KMS-11 (cell line): ENCODE results near the gene CORO2B.
"Not testable (repeated sequence)": the region's sequence is repeated elsewhere in the genome, so short reads cannot be mapped to it uniquely, and the experiment has no call there.

Experiments
- H2AFZ ChIP-seq: fragments of 200-600 bp; sonication (generic); 2 replicates; pipeline ENCODE4 v1.6.1; 2016; ENCODE audit warnings: antibody characterized with exemption, mixed run types, low read depth
- H3K27ac ChIP-seq: fragments of 200-600 bp; sonication (generic); 2 replicates; pipeline ENCODE4 v1.6.1; 2016; ENCODE audit warnings: mild to moderate bottlenecking, mixed run types
- H3K27me3 ChIP-seq: fragments of 200-600 bp; sonication (generic); 2 replicates; pipeline ENCODE4 v1.6.1; 2017; ENCODE audit warnings: mild to moderate bottlenecking, low read depth, mixed run types, moderate library complexity; ENCODE audit not compliant: insufficient read depth
- H3K36me3 ChIP-seq: fragments of 200-600 bp; sonication (generic); 2 replicates; pipeline ENCODE4 v1.6.1; 2017; ENCODE audit warnings: mild to moderate bottlenecking, mixed run types; ENCODE audit not compliant: insufficient read depth
- H3K4me1 ChIP-seq: fragments of 200-600 bp; sonication (generic); 2 replicates; pipeline ENCODE4 v1.6.1; 2016; ENCODE audit warnings: mild to moderate bottlenecking, low read depth, mixed run types; ENCODE audit not compliant: poor library complexity, severe bottlenecking
- H3K4me2 ChIP-seq: fragments of 200-600 bp; sonication (generic); 2 replicates; pipeline ENCODE4 v1.7.0; 2016; ENCODE audit warnings: mild to moderate bottlenecking, mixed run types
- H3K4me3 ChIP-seq: fragments of 200-600 bp; sonication (generic); IDR thresholded peaks from 2 replicates; pipeline ENCODE4 v1.6.1; 2017; ENCODE audit warnings: low read depth, low read length, mixed read lengths; ENCODE audit not compliant: insufficient read depth
- H3K79me2 ChIP-seq: fragments of 200-600 bp; sonication (generic); 2 replicates; pipeline ENCODE4 v1.6.1; 2016; ENCODE audit warnings: low read depth, mixed run types; ENCODE audit not compliant: insufficient read depth
- H3K9ac ChIP-seq: fragments of 200-600 bp; sonication (generic); 2 replicates; pipeline ENCODE4 v1.6.1; 2016; ENCODE audit warnings: mild to moderate bottlenecking, mixed run types
- H4K20me1 ChIP-seq: fragments of 200-600 bp; sonication (generic); 2 replicates; pipeline ENCODE4 v1.6.1; 2016; ENCODE audit warnings: mild to moderate bottlenecking, mixed run types; ENCODE audit not compliant: insufficient read depth
- CTCF ChIP-seq: fragments of 200-600 bp; sonication (generic); conservative IDR thresholded peaks from 2 replicates; pipeline ENCODE4 v1.6.1; 2017; ENCODE audit warnings: low read depth, mild to moderate bottlenecking, antibody characterized with exemption, low read length, moderate library complexity, mixed read lengths

Gene CORO2B

GRCh38 chr15:68603951-68604350 lies 25.2 kb downstream of the CORO2B start:
- Histone ChIP-seq H3K4me1 (no peaks in the 10 kb centered on the region), H3K79me2 (no peaks in the 10 kb centered on the region)
- TF ChIP-seq CTCF: no peak

GRCh38 chr15:68604840-68605478 lies 26.2 kb downstream of the CORO2B start:
- not testable (repeated sequence) for H3K27me3 ChIP-seq, H4K20me1 ChIP-seq, H3K27ac ChIP-seq, H3K4me1 ChIP-seq, H3K79me2 ChIP-seq, H3K4me2 ChIP-seq, H3K9ac ChIP-seq, H3K36me3 ChIP-seq, H2AFZ ChIP-seq, H3K4me3 ChIP-seq

More at GRCh38 chr15:68603951-68604350, 25.2 kb downstream of the CORO2B start:
- no peaks in the 10 kb centered on the region for H4K20me1 ChIP-seq
- H3K4me3 ChIP-seq: no peak overlapping the region
- no peak overlapping the region for H3K27ac ChIP-seq
- H3K36me3 ChIP-seq: no peaks in the 10 kb centered on the region
- H3K27me3 ChIP-seq: no peaks in the 10 kb centered on the region
- no peak overlapping the region for H3K4me2 ChIP-seq
- no peak overlapping the region for H3K9ac ChIP-seq
- H2AFZ ChIP-seq: no peak overlapping the region

GRCh38 chr15:68606375-68606774 lies 27.6 kb downstream of the CORO2B start:
- no peak for TF ChIP-seq CTCF
- no peak overlapping the region for H3K9ac ChIP-seq
- H3K27me3 ChIP-seq: no peaks in the 10 kb centered on the region
- H3K36me3 ChIP-seq: no peaks in the 10 kb centered on the region
- H2AFZ ChIP-seq: no peak overlapping the region
- H3K4me3 ChIP-seq: no peak overlapping the region
- H3K27ac ChIP-seq: no peak overlapping the region
- H3K4me1 ChIP-seq: no peaks in the 10 kb centered on the region
- no peaks in the 10 kb centered on the region for H4K20me1 ChIP-seq
- no peaks in the 10 kb centered on the region for H3K79me2 ChIP-seq
- no peak overlapping the region for H3K4me2 ChIP-seq

GRCh38 chr15:68608206-68608843 lies 29.5 kb downstream of the CORO2B start:
- Histone ChIP-seq H3K4me3 (no peak overlapping the region), H3K4me2 (no peak overlapping the region), H3K9ac (no peak overlapping the region), H3K27ac (no peak overlapping the region), H3K4me1 (no peaks in the 10 kb centered on the region), H2AFZ (no peak overlapping the region), H4K20me1 (no peaks in the 10 kb centered on the region), H3K79me2 (no peaks in the 10 kb centered on the region), H3K27me3 (no peaks in the 10 kb centered on the region), H3K36me3 (no peaks in the 10 kb centered on the region)
- no peak for TF ChIP-seq CTCF

- no peaks in the 10 kb centered on the region for H3K27me3 ChIP-seq
- no peak overlapping the region for H3K9ac ChIP-seq
- H3K4me3 ChIP-seq: no peak overlapping the region
- no peak overlapping the region for H3K4me2 ChIP-seq
- H3K36me3 ChIP-seq: no peaks in the 10 kb centered on the region
- H3K79me2 ChIP-seq: no peaks in the 10 kb centered on the region
- no peaks in the 10 kb centered on the region for H3K4me1 ChIP-seq
- no peak for TF ChIP-seq CTCF
- no peak overlapping the region for H3K27ac ChIP-seq
- no peaks in the 10 kb centered on the region for H4K20me1 ChIP-seq
- no peak overlapping the region for H2AFZ ChIP-seq
Measured at GRCh38 chr15:68608844-68609232, 30.0 kb downstream of the CORO2B start.
